Fibroblast of skin of back (primary cell): ENCODE measurements around the gene CDK6.

Experiments used
- DNase-seq: peaks from one replicate; pipeline ENCODE4 v3.0.0-alpha.2; 2013

CDK6 gene

GRCh38 chr7:92569137-92569536, 267.2 kb downstream of the CDK6 start:
- DNase-seq, result no peak

DNA sequence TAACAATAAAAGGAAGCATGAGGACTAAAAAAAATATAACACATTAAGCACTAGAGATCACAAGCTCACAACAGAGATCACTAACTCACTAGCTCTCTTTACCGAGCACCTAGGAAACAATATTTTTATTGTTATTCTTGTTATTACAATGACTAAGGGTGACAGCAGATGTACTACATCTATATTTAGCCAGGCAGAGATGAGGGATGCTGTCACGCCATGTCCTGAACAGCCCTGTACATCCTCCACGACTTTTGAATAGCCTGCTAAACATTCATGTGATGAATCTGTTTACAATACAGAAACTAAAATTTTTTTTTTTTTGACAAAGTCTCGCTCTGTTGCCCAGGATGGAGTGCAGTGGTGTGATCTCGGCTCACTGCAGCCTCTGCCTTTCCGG, 268.9 kb downstream of the CDK6 start:
- peak; percentile 62 for DNase-seq

DNA sequence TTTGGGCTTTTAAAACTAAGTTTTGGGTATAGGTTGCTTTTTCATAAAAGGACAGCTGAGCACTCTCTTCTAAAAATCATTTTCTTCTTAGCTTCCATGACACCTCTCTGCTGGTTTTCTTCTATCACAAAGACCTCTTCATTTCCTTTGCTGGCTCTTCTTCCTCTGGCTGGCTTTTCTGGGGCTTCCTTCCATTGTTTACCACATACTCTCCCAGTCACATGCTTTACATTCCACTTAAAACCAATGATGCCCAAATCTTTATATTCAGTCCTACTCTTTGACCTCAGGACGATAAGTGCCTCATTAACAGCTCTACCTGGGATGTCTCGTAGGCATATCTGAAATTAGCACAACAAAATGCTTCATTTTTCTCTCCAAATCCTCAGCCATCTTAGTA, 273.0 kb downstream of the CDK6 start:
- no peak for DNase-seq

GRCh38 chr7:92560602-92561001, 275.8 kb downstream of the CDK6 start:
- no peak for DNase-seq

DNA sequence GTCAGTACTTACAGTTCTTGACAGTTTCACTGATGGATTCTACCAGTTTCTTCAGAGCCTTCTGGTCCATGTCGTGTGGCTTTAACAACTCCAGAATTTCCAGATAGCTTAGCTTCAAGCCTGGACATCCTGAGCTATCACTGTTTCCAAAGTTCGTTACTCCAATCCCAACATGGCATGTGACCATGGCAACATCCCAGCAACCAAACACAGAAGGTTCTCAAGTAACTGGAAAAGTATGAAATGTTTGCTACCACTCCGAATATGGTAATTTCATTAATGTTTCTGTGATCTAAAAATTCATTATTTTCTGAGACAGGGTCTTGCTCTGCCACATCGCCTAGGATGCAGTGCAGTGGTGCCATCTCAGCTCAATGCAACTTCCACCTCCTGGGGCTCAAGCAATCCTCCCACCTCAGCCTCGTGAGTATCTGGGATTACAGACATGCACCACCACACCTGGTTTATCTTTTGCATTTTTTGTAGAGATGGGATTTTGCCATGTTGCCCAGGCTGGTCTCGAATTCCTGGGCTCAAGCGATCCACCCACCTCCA, 278.5 kb downstream of the CDK6 start:
- no peak for DNase-seq

GRCh38 chr7:92557249-92557648, 279.1 kb downstream of the CDK6 start:
- DNase-seq, result no peak
